Forelimb muscle (tissue), 1 donor: Measurements from ENCODE around the gene ZNF496. TPM values are rescaled to one million over a fixed set of nuclear protein-coding genes. Genes with fewer than 3 reads are reported as not detected.
"Not testable (repeated sequence)": the region's sequence is repeated elsewhere in the genome, so short reads cannot be mapped to it uniquely, and the experiment has no call there.

Experiments used
- DNase-seq: peaks from one replicate; pipeline ENCODE4 v3.0.0-alpha.2; 2013; ENCODE audit warnings: low read depth
- polyA plus RNA-seq: library from polyadenylated mRNA; unstranded; fragments of 120-200 nt; gene quantifications from one replicate; pipeline ENCODE4 v1.2.1, GENCODE V29; 2013; ENCODE audit not compliant: insufficient read length

Gene ZNF496
- polyA plus RNA-seq, 1 donor, result 32.9 TPM

GRCh38 chr1:247293047-247293446 lies 38.6 kb downstream of the ZNF496 start:
- no peak for DNase-seq

- no peak for DNase-seq
Measured at GRCh38 chr1:247291833-247292561, 39.7 kb downstream of the ZNF496 start.

DNA sequence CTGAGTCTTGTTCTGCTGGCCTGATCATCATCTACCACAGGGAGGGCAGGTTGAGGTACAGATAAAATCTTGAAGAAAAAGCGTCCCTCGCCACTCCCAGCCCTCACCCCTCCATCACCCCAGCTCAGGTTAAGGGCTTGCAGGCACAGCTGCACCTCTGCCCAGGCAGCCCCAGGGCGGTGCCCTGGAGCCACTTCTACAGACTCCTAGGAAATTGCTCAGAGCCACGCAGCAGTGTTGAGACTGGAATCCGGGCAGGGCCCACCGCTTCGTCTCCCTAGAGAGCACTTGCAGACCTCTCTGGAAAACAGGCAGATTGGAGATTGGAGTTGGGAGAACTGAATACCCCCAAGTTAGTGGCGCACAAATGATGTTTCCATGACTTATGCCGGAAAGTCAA lies 40.5 kb downstream of the ZNF496 start:
- no peak for DNase-seq

DNA sequence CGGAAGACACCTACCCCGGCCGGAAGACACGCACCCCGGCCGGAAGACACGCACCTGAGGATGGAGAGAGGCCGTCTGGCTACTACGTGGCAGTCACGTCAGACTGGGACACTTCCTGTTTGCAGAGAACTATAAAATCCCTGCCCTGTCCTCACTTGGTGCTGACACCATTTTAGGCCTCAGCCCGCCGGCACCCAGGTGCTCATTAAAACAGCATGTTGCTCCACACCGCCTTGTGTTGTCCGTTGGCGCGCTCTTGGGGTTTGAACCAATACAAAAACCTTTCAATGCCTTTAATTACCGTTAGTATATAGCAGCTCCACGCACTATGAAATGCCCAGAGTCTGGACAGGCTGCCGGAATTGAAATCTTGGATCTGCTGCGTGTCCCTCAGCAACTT lies 41.1 kb downstream of the ZNF496 start:
- no peak for DNase-seq

GRCh38 chr1:247289274-247289892 lies 42.3 kb downstream of the ZNF496 start:
- not testable (repeated sequence) for DNase-seq

GRCh38 chr1:247288341-247288740 lies 43.3 kb downstream of the ZNF496 start:
- DNase-seq, result no peak

- no peak for DNase-seq
Measured at GRCh38 chr1:247287460-247287859, 44.2 kb downstream of the ZNF496 start.

GRCh38 chr1:247286134-247286670 lies 45.5 kb downstream of the ZNF496 start:
- DNase-seq, result no peak

DNA sequence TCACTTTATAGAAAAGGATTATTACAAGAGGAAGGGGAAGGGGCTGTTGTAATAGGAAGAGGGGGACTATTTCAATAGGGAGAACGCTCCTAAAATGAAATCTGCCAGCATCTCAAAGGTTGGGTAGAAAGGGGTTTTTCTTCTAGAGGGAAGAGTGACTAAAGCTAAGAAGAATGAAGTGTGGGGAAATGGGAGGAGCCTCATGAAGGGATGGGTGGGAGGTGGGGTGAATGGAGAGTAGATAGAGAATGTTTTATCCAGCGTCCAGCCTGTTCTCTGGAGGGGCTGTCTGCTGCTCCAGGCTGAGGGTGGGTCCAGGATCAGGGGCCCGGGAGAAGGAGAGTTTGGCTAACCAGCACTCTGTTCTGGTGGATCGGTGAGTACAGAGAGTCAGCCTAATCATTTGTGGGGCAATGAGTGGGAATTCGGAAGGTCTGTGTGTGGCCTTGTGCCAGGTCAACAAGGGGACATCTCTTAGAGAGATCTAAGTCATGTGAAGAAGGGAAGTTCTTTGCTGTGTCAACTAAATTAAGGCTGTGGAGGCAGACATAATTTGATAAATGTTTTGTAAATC lies 50.6 kb downstream of the ZNF496 start:
- DNase-seq, result no peak

GRCh38 chr1:247277191-247277590 lies 54.5 kb downstream of the ZNF496 start:
- DNase-seq, result no peak

- no peak for DNase-seq
Measured at GRCh38 chr1:247274605-247275256, 56.9 kb downstream of the ZNF496 start.

GRCh38 chr1:247273013-247273412 lies 58.7 kb downstream of the ZNF496 start:
- DNase-seq, result no peak

GRCh38 chr1:247270003-247270402 lies 61.7 kb downstream of the ZNF496 start:
- DNase-seq, result no peak

- DNase-seq, result no peak
Measured at GRCh38 chr1:247269133-247269532, 62.5 kb downstream of the ZNF496 start.

DNA sequence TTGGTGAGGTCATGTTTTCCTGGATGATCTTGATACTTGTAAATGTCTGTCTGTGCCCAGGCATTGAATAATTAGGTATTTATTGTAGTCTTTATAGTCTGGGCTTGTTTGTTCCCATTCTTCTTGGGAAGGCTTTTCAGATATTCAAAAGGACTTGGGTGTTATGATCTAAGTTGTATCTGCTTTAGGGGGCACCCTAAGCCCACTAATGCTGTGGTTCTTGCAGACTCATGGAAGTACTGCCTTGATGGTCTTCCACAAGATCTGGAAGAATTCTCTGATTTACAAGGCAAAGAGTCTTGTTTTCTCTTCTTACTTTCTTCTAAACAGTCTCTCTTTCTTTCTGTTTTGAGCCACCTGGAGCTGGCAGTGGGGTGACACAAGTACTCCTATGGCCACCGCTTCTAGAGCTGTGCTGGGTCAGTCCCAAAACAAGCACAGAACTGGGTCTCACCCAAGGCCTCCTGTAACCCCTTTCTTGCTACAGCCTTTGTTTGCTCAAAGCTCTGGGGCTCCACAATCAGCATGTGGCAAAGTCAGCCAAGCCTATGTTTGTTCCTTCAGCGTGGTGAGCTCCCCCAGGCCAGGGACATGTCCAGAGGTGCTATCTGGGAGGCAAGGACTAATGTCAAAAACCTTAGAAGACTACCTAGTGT lies 63.1 kb downstream of the ZNF496 start:
- DNase-seq, result no peak

- DNase-seq, result no peak
Measured at GRCh38 chr1:247266053-247266452, 65.6 kb downstream of the ZNF496 start.

GRCh38 chr1:247255772-247256171 lies 75.9 kb downstream of the ZNF496 start, which contains the start of gene VN1R5:
Gene VN1R5 (plus strand): TSS chr1:247256072.
- not testable (repeated sequence) for DNase-seq

DNA sequence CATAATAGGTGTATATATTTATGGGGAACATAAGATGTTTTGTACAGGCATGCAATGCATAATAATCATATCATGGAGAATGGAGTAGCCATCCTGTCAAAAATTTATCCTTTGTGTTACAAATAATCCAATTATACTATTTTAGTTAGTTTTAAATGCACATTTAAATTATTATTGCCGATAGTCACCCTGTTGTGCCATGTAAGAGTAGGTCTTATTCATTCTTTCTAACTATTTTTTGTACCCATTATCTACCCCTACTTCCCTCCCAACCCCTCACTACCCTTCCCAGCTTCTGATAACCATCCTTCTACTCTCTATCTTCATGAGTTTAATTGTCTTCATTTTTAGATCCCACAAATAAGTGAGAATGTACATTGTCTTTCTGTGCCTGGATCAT lies 84.1 kb downstream of the ZNF496 start:
- no peak for DNase-seq
